HK-2 (cell line): ENCODE data around the gene SDF4.
"Not testable (repeated sequence)": the region's sequence is repeated elsewhere in the genome, so short reads cannot be mapped to it uniquely, and the experiment has no call there.

Source experiments
- DNase-seq: peaks from one replicate; pipeline ENCODE4 v3.0.0-alpha.2; 2018; ENCODE audit not compliant: unreplicated experiment

The SDF4 gene

GRCh38 chr1:1259540-1259939 lies 27.7 kb upstream of the SDF4 start:
- no peak for DNase-seq

- no peak for DNase-seq
Observed at GRCh38 chr1:1259119-1259488, 27.3 kb upstream of the SDF4 start.

- DNase-seq = no peak
Observed at GRCh38 chr1:1256956-1257871, 25.4 kb upstream of the SDF4 start.

- no peak for DNase-seq
Observed at GRCh38 chr1:1255611-1256010, 23.8 kb upstream of the SDF4 start.

GRCh38 chr1:1255078-1255477 lies 23.3 kb upstream of the SDF4 start:
- no peak for DNase-seq

GRCh38 chr1:1254667-1254998 lies 22.8 kb upstream of the SDF4 start:
- no peak for DNase-seq

GRCh38 chr1:1253972-1254666 lies 22.3 kb upstream of the SDF4 start:
- no peak for DNase-seq

GRCh38 chr1:1253314-1253713 lies 21.5 kb upstream of the SDF4 start:
- DNase-seq = no peak

GRCh38 chr1:1250786-1251284 lies 19.0 kb upstream of the SDF4 start:
- no peak for DNase-seq

- not testable (repeated sequence) for DNase-seq
Observed at GRCh38 chr1:1248009-1248913, 16.5 kb upstream of the SDF4 start.

GRCh38 chr1:1247341-1247913 lies 15.6 kb upstream of the SDF4 start:
- no peak for DNase-seq

GRCh38 chr1:1246577-1247340 lies 15.0 kb upstream of the SDF4 start, which contains the start of gene C1QTNF12:
Gene C1QTNF12 (minus strand): TSS chr1:1246722. CDS start chr1:1246690, 32 bp downstream.
- DNase-seq = no peak

GRCh38 chr1:1245817-1246576 lies 14.2 kb upstream of the SDF4 start:
- no peak for DNase-seq

GRCh38 chr1:1245178-1245816 lies 13.5 kb upstream of the SDF4 start:
- DNase-seq = no peak

- no peak for DNase-seq
Observed at GRCh38 chr1:1244192-1244811, 12.5 kb upstream of the SDF4 start.

- no peak for DNase-seq
Observed at GRCh38 chr1:1243807-1244191, 12.0 kb upstream of the SDF4 start.

GRCh38 chr1:1243266-1243660 lies 11.5 kb upstream of the SDF4 start:
- DNase-seq = no peak

- DNase-seq = no peak
Observed at GRCh38 chr1:1242461-1243265, 10.9 kb upstream of the SDF4 start.
